Cardiac muscle cell (in vitro differentiated cells and primary cell): ENCODE results near the gene KCTD6. TPM values are rescaled to one million over a fixed set of nuclear protein-coding genes. Genes with fewer than 3 reads are reported as not detected.
"Not testable (repeated sequence)": the region's sequence is repeated elsewhere in the genome, so short reads cannot be mapped to it uniquely, and the experiment has no call there.

Experiments used
- DNase-seq, 2 donors: peaks; one replicate each; pipeline versions ENCODE4 v3.0.0 to v3.0.0-alpha.2; 2010 to 2017; ENCODE audit warnings: low read depth in 1 of 2, low spot score in 1 of 2
- H3K27ac ChIP-seq: fragments of 200-600 bp; sonication (generic); 2 replicates; pipeline ENCODE4 v1.5.1; 2016
- H3K27me3 ChIP-seq: fragments of 200-600 bp; sonication (generic); 2 replicates; pipeline ENCODE4 v1.6.0; 2016; ENCODE audit warnings: control low read depth
- H3K36me3 ChIP-seq: fragments of 200-600 bp; sonication (generic); 2 replicates; pipeline ENCODE4 v1.5.1; 2016; ENCODE audit warnings: control low read depth
- H3K4me1 ChIP-seq: fragments of 200-600 bp; sonication (generic); 2 replicates; pipeline ENCODE4 v1.8.1; 2017; ENCODE audit warnings: low read depth, mild to moderate bottlenecking, mixed run types
- H3K4me3 ChIP-seq: fragments of 200-600 bp; sonication (generic); 2 replicates; pipeline ENCODE4 v1.5.1; 2016; ENCODE audit warnings: mild to moderate bottlenecking
- H3K9me3 ChIP-seq: fragments of 200-600 bp; sonication (generic); 2 replicates; pipeline ENCODE4 v1.5.1; 2017; ENCODE audit warnings: low read depth, mild to moderate bottlenecking, control low read depth
- CTCF ChIP-seq: IDR thresholded peaks from 2 replicates; pipeline ENCODE4 v1.5.1; 2012; ENCODE audit warnings: low read depth, mild to moderate bottlenecking, low read length
- polyA plus RNA-seq: library from polyadenylated mRNA; unstranded; fragments of >200 nt; fragmentation: Nextera tagmentation; extraction: Ambion mirVana; gene quantifications from 2 replicates; pipeline ENCODE4 v1.2.1, GENCODE V29; 2016
- total RNA-seq: library from RNA; depleted of rRNA; stranded (reverse); fragments of >200 nt; gene quantifications from 2 replicates; pipeline ENCODE4 v1.2.3, GENCODE V29; 2016

Gene KCTD6
- total and polyA plus RNA-seq, 2 experiments from 2014 or later: 15.7 to 31.0 TPM

DNA sequence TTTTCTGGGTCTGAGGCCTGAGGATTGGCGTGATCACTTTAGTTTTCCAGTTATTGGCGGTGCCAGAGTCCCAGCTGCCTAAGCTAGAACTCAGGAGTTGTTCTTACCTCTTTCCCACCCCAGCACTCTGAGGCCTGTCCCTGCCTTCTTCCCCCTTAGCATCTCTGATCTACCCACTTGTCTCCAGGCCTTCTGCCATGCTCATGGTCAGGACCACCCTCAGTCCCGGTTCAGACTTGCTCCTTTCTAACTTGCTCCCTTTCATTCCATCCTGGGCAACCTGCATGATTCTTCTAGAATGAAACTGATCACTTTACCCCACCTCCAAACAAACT, 29.4 kb downstream of the KCTD6 start:
- Histone ChIP-seq H3K27me3 (no peaks in the 10 kb centered on the region), H3K9me3 (no peaks in the 10 kb centered on the region), H3K27ac (no peak overlapping the region), H3K4me3 (no peak overlapping the region), H3K36me3 (no peaks in the 10 kb centered on the region), H3K4me1 (no peaks in the 10 kb centered on the region)
- no peak for DNase-seq
- no peak for TF ChIP-seq CTCF

GRCh38 chr3:58521917-58522631, 30.2 kb downstream of the KCTD6 start:
- Histone ChIP-seq H3K27ac (no peak overlapping the region), H3K9me3 (no peaks in the 10 kb centered on the region), H3K36me3 (no peaks in the 10 kb centered on the region), H3K4me1 (no peaks in the 10 kb centered on the region), H3K27me3 (no peaks in the 10 kb centered on the region), H3K4me3 (no peak overlapping the region)
- no peak for TF ChIP-seq CTCF
- peak in 1 of 2 donors; percentile 12 for DNase-seq

GRCh38 chr3:58522759-58523425, 31.0 kb downstream of the KCTD6 start:
- no peaks in the 10 kb centered on the region for H3K36me3 ChIP-seq

DNA sequence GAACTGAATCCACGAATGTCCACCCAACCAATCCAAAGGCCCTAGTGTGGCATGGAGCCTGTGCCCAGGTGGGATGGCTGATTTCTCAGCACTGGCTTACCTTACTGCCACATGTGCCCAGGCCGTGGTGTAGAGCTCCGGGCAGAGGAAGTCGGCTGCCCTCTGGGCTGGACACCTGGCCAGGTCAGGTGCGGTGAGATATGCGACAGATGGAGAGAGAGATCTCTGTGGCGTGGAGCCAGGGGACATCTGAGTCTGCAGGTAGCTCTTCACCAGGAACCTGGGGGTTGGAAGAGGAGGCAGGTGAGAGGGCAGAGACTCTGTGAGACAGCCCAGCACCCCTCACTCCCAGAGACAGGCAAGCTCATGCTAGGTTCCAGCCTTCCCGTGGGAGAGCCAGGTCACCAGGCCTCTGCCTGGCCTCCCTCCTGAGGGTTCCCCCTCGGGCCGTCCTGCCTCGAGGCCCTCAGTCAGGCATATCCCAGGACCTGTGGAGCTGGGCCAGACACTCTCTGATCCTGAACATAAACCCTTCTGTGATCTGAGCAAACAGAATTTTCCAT, 32.5 kb downstream of the KCTD6 start:
- Histone ChIP-seq H3K9me3 (no peaks in the 10 kb centered on the region), H3K27me3 (no peaks in the 10 kb centered on the region), H3K4me1 (no peaks in the 10 kb centered on the region), H3K36me3 (no peaks in the 10 kb centered on the region), H3K4me3 (no peak overlapping the region), H3K27ac (no peak overlapping the region)
- no peak for TF ChIP-seq CTCF
- DNase-seq: no peak

More at GRCh38 chr3:58522759-58523425, 31.0 kb downstream of the KCTD6 start:
- no peak for DNase-seq
- H3K4me3 ChIP-seq: no peak overlapping the region
- H3K27ac ChIP-seq: no peak overlapping the region
- H3K27me3 ChIP-seq: no peaks in the 10 kb centered on the region
- TF ChIP-seq CTCF: no peak
- H3K4me1 ChIP-seq: no peaks in the 10 kb centered on the region
- H3K9me3 ChIP-seq: no peaks in the 10 kb centered on the region

GRCh38 chr3:58526515-58526957, 34.6 kb downstream of the KCTD6 start:
- Histone ChIP-seq H3K36me3 (no peaks in the 10 kb centered on the region), H3K4me3 (no peak overlapping the region), H3K27me3 (no peaks in the 10 kb centered on the region), H3K4me1 (no peaks in the 10 kb centered on the region), H3K9me3 (no peaks in the 10 kb centered on the region), H3K27ac (no peak overlapping the region)
- peak in 1 of 2 donors; percentile 94 for DNase-seq
- TF ChIP-seq CTCF: no peak

DNA sequence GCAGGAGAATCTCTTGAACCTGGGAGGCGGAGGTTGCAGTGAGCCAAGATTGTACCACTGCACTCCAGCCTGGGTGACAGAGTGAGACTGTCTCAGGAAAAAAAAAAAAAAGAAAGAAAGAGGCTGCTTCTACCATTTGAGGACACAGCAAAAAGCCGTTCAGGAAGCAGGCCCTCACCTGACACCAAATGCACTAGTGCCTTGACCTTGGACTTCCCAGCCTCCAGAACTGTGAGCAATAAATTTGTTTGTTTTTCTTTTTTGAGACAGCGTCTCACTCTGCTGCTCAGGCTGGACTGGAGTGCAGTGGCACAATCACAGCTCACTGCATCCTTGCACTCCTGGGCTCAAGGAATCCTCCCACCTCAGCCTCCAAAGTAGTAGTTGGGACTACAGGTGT, 35.5 kb downstream of the KCTD6 start:
- H3K27ac ChIP-seq, H3K36me3 ChIP-seq, H3K4me3 ChIP-seq, H3K4me1 ChIP-seq, H3K27me3 ChIP-seq, H3K9me3 ChIP-seq, DNase-seq: not testable (repeated sequence)
